ENCODE measurements around the gene SLC4A4.
"Not testable (repeated sequence)": the region's sequence is repeated elsewhere in the genome, so short reads cannot be mapped to it uniquely, and the experiment has no call there.

Gene SLC4A4

GRCh38 chr4:71361476-71361875 is 22.7 kb downstream of the SLC4A4 start:
- DNase-seq, result no peak

DNA sequence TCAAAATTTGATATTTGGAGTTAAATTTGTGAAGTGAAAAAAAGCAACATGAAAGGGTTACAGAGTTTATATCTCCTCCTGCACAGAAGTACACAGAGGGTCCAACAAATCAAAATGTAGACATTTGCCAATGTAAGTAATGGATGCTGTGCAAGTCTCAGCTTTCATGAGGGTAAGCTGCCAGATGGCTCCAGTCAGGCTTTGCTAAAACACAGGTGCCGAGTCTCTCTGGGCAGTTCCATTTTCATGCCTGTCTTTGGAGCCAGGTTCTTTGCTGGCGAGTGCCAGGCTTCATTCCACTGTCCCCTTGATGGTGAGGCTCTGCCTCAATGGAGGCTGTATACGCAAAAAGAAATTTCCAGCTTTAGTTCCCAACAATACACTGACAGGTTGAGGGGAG is 27.9 kb downstream of the SLC4A4 start:
- no peak for DNase-seq

DNA sequence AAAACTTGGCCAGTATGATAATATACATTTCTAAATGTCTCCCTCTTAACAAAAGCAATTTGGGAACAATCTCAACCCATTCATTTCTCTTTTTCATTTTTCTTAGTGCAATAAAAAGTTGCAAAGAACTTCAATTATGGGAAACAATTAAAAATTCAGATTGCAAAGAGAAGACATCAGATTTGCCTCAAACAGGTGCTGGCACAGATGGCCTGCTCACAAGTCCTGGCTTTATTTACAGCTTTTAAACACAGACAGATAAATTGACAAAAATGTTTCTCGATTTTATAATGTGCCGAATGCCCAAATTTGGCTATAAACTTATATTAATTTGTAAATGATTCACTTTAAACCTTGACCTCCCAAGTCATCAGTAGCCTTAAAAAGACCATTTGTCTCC is 28.7 kb downstream of the SLC4A4 start:
- DNase-seq, result no peak

- DNase-seq, result no peak
Observed at GRCh38 chr4:71368906-71369305, 30.1 kb downstream of the SLC4A4 start.

GRCh38 chr4:71369536-71369935 is 30.7 kb downstream of the SLC4A4 start:
- DNase-seq, result no peak

DNA sequence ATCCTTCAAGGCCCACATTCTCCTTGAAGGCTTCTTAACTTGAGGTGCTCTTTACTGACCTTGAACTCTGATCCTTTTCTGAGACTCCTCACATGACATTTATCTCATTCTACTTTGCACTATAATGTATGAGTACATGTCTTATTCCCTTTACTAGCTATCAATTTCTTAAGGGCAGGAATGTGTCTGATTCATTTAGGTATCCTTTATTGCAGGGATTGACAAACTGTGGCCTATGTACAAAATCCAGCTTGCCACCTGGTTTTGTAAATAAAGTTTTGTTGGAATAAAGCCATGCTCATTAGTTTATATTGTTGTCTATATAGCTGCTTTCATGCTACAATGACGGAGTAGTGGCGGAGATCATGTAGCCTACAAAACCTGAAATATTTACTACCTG is 36.7 kb downstream of the SLC4A4 start:
- no peak for DNase-seq

DNA sequence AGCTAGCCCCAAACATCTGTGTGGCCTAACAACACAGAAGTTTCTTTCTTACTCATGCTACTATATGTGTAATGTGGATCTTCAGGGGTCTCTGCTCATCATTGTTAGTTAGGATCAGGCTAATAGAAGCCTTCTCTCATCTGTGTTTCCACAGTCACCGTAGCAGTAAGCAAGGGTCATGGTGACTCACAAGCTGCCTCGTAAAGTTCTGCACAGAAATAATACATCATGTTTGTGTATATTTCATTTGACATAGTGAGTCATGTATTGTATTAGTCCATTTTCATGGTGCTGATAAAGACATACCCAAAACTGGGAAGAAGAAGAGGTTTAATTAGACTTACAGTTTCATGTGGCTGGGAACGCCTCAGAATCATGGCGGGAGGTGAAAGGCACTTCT is 38.7 kb downstream of the SLC4A4 start:
- DNase-seq, result no peak

GRCh38 chr4:71379126-71379525 is 40.3 kb downstream of the SLC4A4 start:
- no peak for DNase-seq

- DNase-seq, result no peak
Observed at GRCh38 chr4:71380788-71381187, 42.0 kb downstream of the SLC4A4 start.

GRCh38 chr4:71382125-71382899 is 43.5 kb downstream of the SLC4A4 start:
- DNase-seq, result no peak

- no peak for DNase-seq
Observed at GRCh38 chr4:71382900-71383560, 44.2 kb downstream of the SLC4A4 start.

- DNase-seq, result no peak
Observed at GRCh38 chr4:71383984-71384383, 45.2 kb downstream of the SLC4A4 start.

GRCh38 chr4:71389149-71389827 is 50.5 kb downstream of the SLC4A4 start:
- DNase-seq, result no peak

DNA sequence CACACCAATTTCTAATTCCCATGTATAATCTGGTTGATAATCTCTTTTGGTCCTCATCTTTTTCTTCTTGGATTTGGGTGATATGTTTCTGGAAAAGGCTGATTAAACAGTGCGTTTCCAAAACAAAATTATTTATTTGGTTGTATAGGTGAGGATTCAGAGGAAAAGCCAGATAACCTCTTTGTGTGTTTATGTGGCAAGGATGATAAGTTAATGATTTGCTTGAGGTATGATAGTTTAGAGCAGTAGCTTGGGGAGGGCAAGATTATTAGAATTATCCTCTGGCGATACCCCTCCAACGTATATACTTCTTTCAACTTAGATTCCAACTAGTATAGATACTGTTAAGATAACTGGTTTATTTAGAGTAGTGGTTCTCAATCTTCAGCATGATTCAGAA is 53.3 kb downstream of the SLC4A4 start:
- DNase-seq, result no peak

DNA sequence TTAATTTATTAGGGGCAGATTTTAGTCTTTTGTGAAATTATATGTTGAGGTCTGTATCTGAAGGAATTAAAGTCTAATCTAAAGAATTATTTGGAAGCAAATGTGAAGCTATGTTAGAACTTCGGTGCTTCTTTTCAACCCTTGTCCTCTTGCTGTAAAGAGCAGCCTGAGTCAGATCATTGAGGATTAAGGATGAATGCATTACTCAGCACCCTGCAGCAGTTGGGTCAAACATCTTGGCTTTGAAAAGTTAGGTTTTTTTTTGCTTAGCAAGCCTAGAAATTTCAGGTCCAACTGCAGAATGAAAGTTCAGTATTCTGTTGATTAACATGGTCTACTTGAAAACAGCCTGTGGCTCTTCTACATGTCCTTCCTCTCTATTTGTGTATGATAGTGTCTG is 57.6 kb downstream of the SLC4A4 start:
- no peak for DNase-seq

GRCh38 chr4:71400810-71401209 is 62.0 kb downstream of the SLC4A4 start:
- no peak for DNase-seq

- no peak for DNase-seq
Observed at GRCh38 chr4:71402616-71403015, 63.8 kb downstream of the SLC4A4 start.

DNA sequence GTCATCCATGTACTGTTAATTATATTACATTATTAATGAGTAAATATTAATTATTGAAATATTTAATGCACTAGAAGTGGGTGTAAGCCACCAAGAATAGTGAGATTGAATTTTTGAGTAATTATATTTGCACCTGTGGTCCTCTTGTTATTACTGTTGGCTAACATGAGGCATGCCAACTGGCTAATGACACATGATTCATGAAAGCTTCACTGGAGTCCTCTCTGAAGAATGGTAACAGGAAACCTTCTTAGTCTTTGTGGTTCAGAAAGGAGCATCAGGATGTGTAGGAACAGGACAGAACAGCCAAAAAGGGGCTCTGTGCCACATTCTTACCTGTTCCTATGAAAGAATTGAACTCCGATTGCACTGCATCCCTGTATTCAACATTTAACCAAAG is 65.2 kb downstream of the SLC4A4 start:
- no peak for DNase-seq

GRCh38 chr4:71405791-71406190 is 67.0 kb downstream of the SLC4A4 start:
- DNase-seq, result no peak

DNA sequence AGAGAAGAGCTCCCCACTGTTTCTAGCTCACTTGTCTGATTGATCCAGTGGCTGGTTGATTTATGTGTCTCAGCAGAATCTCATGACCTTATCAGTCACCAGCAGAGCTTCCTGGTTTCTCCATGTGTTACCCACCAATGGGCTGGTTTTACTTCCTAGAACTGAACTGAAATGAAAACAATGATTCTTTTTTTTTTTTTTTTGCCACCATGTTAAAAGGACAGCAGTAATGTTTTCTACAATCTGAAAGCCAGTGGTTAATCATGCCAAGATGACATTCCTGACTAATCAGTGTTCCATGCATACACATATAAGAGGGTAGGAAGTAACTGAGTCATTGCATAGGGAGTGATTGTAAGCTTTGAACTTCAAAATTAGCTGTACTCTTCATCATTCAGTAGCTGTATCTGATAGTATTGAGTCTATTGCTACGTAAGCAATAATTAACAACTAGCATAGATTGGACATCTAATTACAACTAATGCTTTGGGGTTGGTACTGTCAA is 67.7 kb downstream of the SLC4A4 start:
- no peak for DNase-seq

DNA sequence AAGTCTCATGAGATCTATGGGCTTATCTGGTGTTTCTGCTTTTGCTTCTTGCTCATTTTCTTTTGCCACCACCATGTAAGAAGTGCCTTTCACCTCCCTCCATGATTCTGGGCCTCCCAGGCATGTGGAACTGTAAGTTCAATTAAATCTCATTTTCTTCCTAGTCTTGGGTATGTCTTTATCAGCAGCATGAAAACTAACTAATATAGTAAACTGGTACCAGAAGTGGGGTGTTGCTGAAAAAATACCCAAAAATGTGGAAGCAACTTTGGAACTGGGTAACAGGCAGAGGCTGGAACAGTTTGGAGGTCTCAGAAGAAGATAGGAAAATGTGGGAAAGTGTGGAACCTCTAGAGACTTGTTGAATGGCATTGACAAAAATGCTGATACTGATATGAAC is 70.1 kb downstream of the SLC4A4 start:
- not testable (repeated sequence) for DNase-seq

- DNase-seq, result no peak
Observed at GRCh38 chr4:71411981-71412380, 73.2 kb downstream of the SLC4A4 start.

DNA sequence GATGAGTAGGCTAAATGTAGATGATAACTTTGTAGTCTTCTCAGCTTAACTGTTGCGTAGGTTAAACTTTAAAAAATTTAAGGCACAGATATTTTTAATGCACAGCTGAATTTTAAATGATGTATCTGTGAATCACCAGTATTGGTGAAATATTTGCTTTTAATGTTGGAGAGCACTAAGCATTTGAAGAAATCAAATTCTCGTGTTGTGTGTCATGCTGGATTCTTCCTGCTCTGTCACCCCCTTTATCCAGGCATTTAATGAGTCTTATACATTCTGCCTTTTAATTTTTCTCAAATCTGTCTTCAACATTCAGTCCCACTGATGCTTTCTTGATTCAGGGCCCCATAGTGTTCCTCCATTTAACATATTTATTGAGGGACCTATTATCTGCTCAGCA is 76.7 kb downstream of the SLC4A4 start:
- no peak for DNase-seq

DNA sequence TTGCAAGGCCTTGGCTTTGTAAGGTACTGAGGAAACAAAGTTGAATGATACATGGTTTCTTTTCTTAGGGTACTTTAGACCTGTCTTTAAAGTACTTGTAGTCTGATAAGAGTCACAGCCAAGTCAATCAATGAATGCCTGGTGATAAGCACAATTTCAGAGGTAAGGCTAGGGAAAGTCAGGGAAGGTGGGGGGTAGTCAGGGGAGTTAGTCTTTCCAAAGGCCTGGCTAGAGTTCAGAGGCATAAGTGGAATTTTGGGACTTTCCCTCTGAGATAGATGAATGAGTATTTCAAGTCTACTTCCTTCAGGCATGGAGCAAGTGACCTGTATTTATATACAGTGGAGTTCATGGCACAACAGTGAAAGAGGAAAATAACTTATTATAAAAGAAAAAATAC is 78.3 kb downstream of the SLC4A4 start:
- DNase-seq, result no peak
